NOMO-1 treated with dmso at 0.1 percent for 144 hours (cell line): ENCODE results near the gene TKFC.

ENCODE experiments used
- DNase-seq: peaks from one replicate; lab custom pipeline; 2025; ENCODE audit not compliant: unreplicated experiment; lab: John Stamatoyannopoulos, UW

The TKFC gene

GRCh38 chr11:61325649-61326414 is 7.2 kb upstream of the TKFC start:
- DNase-seq = no peak

- no peak for DNase-seq
Observed at GRCh38 chr11:61327669-61328071, 5.4 kb upstream of the TKFC start.

- DNase-seq = no peak
Observed at GRCh38 chr11:61328351-61328750, 4.7 kb upstream of the TKFC start.

GRCh38 chr11:61329871-61330270 is 3.2 kb upstream of the TKFC start:
- DNase-seq = no peak

- DNase-seq = peak; percentile 71
Observed at GRCh38 chr11:61331651-61332050, 1.4 kb upstream of the TKFC start.

GRCh38 chr11:61332281-61332796 is 689 bp upstream of the TKFC start:
- DNase-seq = no peak

- peak; percentile 22 for DNase-seq
Observed at GRCh38 chr11:61333550-61334433, 764 bp downstream of the TKFC start.

- DNase-seq = no peak
Observed at GRCh38 chr11:61334434-61335354, 1.7 kb downstream of the TKFC start.

- no peak for DNase-seq
Observed at GRCh38 chr11:61335355-61335710, 2.3 kb downstream of the TKFC start.

- peak; percentile 65 for DNase-seq
Observed at GRCh38 chr11:61336171-61336935, 3.3 kb downstream of the TKFC start.

- no peak for DNase-seq
Observed at GRCh38 chr11:61337706-61338470, 4.9 kb downstream of the TKFC start.

- no peak for DNase-seq
Observed at GRCh38 chr11:61338783-61339489, 5.9 kb downstream of the TKFC start.

- no peak for DNase-seq
Observed at GRCh38 chr11:61339490-61339878, 6.5 kb downstream of the TKFC start.

- no peak for DNase-seq
Observed at GRCh38 chr11:61340979-61341378, 8.0 kb downstream of the TKFC start.

- DNase-seq = no peak
Observed at GRCh38 chr11:61341706-61342105, 8.7 kb downstream of the TKFC start.

GRCh38 chr11:61342207-61342803 is 9.3 kb downstream of the TKFC start:
- no peak for DNase-seq

GRCh38 chr11:61343792-61344745 is 11.0 kb downstream of the TKFC start:
- DNase-seq = no peak
